A549 (cell line): ENCODE results near the gene SYNE2.

Experiments used
- BHLHE40 ChIP-seq: IDR thresholded peaks from 2 replicates; pipeline ENCODE4 v1.6.1; 2012; ENCODE audit warnings: low read depth, low read length, inconsistent platforms
- CHD2 ChIP-seq: fragments of 150-350 bp; IDR thresholded peaks from 2 replicates; pipeline ENCODE4 v1.6.1; 2014; ENCODE audit warnings: low read length; ENCODE audit not compliant: partially characterized antibody
- HDAC2 ChIP-seq: fragments of 200-600 bp; sonication (generic); IDR thresholded peaks from 2 replicates; pipeline ENCODE4 v1.6.1; 2016
- MAZ ChIP-seq: fragments of 150-350 bp; IDR thresholded peaks from 2 replicates; pipeline ENCODE4 v1.6.1; 2014; ENCODE audit warnings: antibody characterized with exemption, low read depth, low read length, borderline replicate concordance
- POLR2A ChIP-seq: IDR thresholded peaks from 2 replicates; pipeline ENCODE4 v1.6.1; 2012; ENCODE audit warnings: mild to moderate bottlenecking, low read length
- RFX5 ChIP-seq: fragments of 450-650 bp; IDR thresholded peaks from 2 replicates; pipeline ENCODE4 v1.7.1; 2014; ENCODE audit warnings: antibody characterized with exemption, mild to moderate bottlenecking, moderate library complexity
- SREBF2 ChIP-seq: fragments of 450-650 bp; IDR thresholded peaks from 2 replicates; pipeline ENCODE4 v1.6.1; 2014; ENCODE audit warnings: mild to moderate bottlenecking, moderate library complexity
- TF ChIP-seq, protein P1 (sequence below): fragments of >200 bp; sonication (Bioruptor Twin); formaldehyde crosslinking; IDR thresholded peaks from 3 replicates; pipeline ENCODE4 v1.5.1; 2016
- TF ChIP-seq, protein P2 (sequence below): fragments of 450-650 bp; IDR thresholded peaks from 2 replicates; pipeline ENCODE4 v1.6.1; 2014; ENCODE audit warnings: antibody characterized with exemption
- TF ChIP-seq, protein P3 (sequence below): fragments of 250-450 bp; sonication (Bioruptor Pico); IDR thresholded peaks from 2 replicates; pipeline ENCODE4 v1.5.0; 2021; ENCODE audit warnings: mild to moderate bottlenecking, moderate library complexity, borderline replicate concordance
- TF ChIP-seq, protein P4 (sequence below): IDR thresholded peaks from 2 replicates; pipeline ENCODE4 v1.6.1; 2012
- TF ChIP-seq, protein P5 (sequence below): IDR thresholded peaks from 2 replicates; pipeline ENCODE4 v1.6.1; 2012

DNA sequence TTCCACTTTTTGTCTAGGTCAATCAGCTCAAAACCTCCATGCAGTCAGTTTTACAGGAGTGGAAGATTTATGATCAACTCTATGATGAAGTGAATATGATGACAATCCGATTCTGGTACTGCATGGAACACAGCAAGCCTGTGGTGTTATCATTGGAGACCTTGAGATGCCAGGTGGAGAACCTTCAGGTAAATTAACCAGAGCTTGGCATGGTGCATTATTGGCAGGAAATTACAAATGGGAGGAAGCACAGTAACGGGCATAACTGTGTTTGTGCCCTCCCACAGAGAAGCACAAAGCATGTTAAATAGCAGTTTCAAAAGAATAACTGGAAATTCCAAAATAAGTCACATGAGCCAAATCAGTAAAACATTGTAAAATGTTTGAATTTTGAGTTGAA lies 305.8 kb downstream of the SYNE2 start:
- TF ChIP-seq, protein P1, sequence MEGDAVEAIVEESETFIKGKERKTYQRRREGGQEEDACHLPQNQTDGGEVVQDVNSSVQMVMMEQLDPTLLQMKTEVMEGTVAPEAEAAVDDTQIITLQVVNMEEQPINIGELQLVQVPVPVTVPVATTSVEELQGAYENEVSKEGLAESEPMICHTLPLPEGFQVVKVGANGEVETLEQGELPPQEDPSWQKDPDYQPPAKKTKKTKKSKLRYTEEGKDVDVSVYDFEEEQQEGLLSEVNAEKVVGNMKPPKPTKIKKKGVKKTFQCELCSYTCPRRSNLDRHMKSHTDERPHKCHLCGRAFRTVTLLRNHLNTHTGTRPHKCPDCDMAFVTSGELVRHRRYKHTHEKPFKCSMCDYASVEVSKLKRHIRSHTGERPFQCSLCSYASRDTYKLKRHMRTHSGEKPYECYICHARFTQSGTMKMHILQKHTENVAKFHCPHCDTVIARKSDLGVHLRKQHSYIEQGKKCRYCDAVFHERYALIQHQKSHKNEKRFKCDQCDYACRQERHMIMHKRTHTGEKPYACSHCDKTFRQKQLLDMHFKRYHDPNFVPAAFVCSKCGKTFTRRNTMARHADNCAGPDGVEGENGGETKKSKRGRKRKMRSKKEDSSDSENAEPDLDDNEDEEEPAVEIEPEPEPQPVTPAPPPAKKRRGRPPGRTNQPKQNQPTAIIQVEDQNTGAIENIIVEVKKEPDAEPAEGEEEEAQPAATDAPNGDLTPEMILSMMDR = no peak
- TF ChIP-seq RFX5 (no peak), SREBF2 (no peak), MAZ (no peak), POLR2A (no peak), HDAC2 (no peak), CHD2 (no peak), BHLHE40 (no peak)
- TF ChIP-seq, protein P2, sequence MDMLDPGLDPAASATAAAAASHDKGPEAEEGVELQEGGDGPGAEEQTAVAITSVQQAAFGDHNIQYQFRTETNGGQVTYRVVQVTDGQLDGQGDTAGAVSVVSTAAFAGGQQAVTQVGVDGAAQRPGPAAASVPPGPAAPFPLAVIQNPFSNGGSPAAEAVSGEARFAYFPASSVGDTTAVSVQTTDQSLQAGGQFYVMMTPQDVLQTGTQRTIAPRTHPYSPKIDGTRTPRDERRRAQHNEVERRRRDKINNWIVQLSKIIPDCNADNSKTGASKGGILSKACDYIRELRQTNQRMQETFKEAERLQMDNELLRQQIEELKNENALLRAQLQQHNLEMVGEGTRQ = no peak
- TF ChIP-seq, protein P3, sequence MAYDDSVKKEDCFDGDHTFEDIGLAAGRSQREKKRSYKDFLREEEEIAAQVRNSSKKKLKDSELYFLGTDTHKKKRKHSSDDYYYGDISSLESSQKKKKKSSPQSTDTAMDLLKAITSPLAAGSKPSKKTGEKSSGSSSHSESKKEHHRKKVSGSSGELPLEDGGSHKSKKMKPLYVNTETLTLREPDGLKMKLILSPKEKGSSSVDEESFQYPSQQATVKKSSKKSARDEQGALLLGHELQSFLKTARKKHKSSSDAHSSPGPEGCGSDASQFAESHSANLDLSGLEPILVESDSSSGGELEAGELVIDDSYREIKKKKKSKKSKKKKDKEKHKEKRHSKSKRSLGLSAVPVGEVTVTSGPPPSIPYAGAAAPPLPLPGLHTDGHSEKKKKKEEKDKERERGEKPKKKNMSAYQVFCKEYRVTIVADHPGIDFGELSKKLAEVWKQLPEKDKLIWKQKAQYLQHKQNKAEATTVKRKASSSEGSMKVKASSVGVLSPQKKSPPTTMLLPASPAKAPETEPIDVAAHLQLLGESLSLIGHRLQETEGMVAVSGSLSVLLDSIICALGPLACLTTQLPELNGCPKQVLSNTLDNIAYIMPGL (CRISPR knock-in tag) = no peak
- TF ChIP-seq, protein P4, sequence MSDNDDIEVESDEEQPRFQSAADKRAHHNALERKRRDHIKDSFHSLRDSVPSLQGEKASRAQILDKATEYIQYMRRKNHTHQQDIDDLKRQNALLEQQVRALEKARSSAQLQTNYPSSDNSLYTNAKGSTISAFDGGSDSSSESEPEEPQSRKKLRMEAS = no peak
- TF ChIP-seq, protein P5, sequence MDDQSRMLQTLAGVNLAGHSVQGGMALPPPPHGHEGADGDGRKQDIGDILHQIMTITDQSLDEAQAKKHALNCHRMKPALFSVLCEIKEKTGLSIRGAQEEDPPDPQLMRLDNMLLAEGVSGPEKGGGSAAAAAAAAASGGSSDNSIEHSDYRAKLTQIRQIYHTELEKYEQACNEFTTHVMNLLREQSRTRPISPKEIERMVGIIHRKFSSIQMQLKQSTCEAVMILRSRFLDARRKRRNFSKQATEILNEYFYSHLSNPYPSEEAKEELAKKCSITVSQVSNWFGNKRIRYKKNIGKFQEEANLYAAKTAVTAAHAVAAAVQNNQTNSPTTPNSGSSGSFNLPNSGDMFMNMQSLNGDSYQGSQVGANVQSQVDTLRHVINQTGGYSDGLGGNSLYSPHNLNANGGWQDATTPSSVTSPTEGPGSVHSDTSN = no peak
